Islet precursor cell (in vitro differentiated cells): Measurements from ENCODE around the gene CAMK4.
"Not testable (repeated sequence)": the region's sequence is repeated elsewhere in the genome, so short reads cannot be mapped to it uniquely, and the experiment has no call there.

Experiments used
- DNase-seq: peaks from one replicate; pipeline ENCODE4 v3.0.0-alpha.2; 2018

The CAMK4 gene

GRCh38 chr5:111386832-111387162, 162.6 kb downstream of the CAMK4 start:
- no peak for DNase-seq

GRCh38 chr5:111387361-111387760, 163.2 kb downstream of the CAMK4 start:
- DNase-seq: no peak

GRCh38 chr5:111389390-111390082, 165.4 kb downstream of the CAMK4 start:
- DNase-seq: no peak

GRCh38 chr5:111392181-111392580, 168.0 kb downstream of the CAMK4 start:
- DNase-seq: no peak

- no peak for DNase-seq
These were observed 170.4 kb downstream of the CAMK4 start for GRCh38 chr5:111394586-111394985.

- no peak for DNase-seq
These were observed 173.8 kb downstream of the CAMK4 start for GRCh38 chr5:111398013-111398412.

GRCh38 chr5:111399113-111399512, 174.9 kb downstream of the CAMK4 start:
- no peak for DNase-seq

- DNase-seq: no peak
These were observed 177.7 kb downstream of the CAMK4 start for GRCh38 chr5:111401906-111402305.

GRCh38 chr5:111404270-111404769, 180.1 kb downstream of the CAMK4 start:
- no peak for DNase-seq

GRCh38 chr5:111407562-111407961, 183.4 kb downstream of the CAMK4 start:
- DNase-seq: no peak

- DNase-seq: no peak
These were observed 184.6 kb downstream of the CAMK4 start for GRCh38 chr5:111408817-111409216.

- not testable (repeated sequence) for DNase-seq
These were observed 185.1 kb downstream of the CAMK4 start for GRCh38 chr5:111409266-111409665.

- DNase-seq: not testable (repeated sequence)
These were observed 185.9 kb downstream of the CAMK4 start for GRCh38 chr5:111410067-111410466.

- DNase-seq: no peak
These were observed 187.1 kb downstream of the CAMK4 start for GRCh38 chr5:111411301-111411700.

- DNase-seq: no peak
These were observed 188.4 kb downstream of the CAMK4 start for GRCh38 chr5:111412593-111412992.

GRCh38 chr5:111415053-111415452, 190.9 kb downstream of the CAMK4 start:
- no peak for DNase-seq

- no peak for DNase-seq
These were observed 198.1 kb downstream of the CAMK4 start for GRCh38 chr5:111422245-111422644.

- no peak for DNase-seq
These were observed 198.8 kb downstream of the CAMK4 start for GRCh38 chr5:111422747-111423720.

- DNase-seq: no peak
These were observed 201.0 kb downstream of the CAMK4 start for GRCh38 chr5:111425205-111425604.

- DNase-seq: no peak
These were observed 203.6 kb downstream of the CAMK4 start for GRCh38 chr5:111427762-111428161.

GRCh38 chr5:111432883-111433536, 208.8 kb downstream of the CAMK4 start:
- no peak for DNase-seq

GRCh38 chr5:111434800-111435199, 210.6 kb downstream of the CAMK4 start:
- no peak for DNase-seq

- DNase-seq: no peak
These were observed 215.4 kb downstream of the CAMK4 start for GRCh38 chr5:111439473-111440075.
